Liver (tissue), 9 donors: Measurements from ENCODE around the gene CCDC85A. TPM values are rescaled to one million over a fixed set of nuclear protein-coding genes. Genes with fewer than 3 reads are reported as not detected.

Source experiments
- DNase-seq: peaks from one replicate; pipeline ENCODE4 v3.0.0-alpha.2; 2017; ENCODE audit warnings: low spot score
- H3K27ac ChIP-seq, 2 donors: one replicate each; pipeline ENCODE4 v1.7.0; 2013; ENCODE audit warnings: inconsistent platforms in 2 of 2, low read length in 2 of 2, control low read depth in 1 of 2, low read depth in 1 of 2, mild to moderate bottlenecking in 1 of 2
- H3K27me3 ChIP-seq, 4 donors: one replicate each; pipeline versions ENCODE4 v1.6.1 to v1.7.0; 2013; ENCODE audit warnings: low read length in 3 of 4, inconsistent platforms in 1 of 4, mild to moderate bottlenecking in 1 of 4, moderate library complexity in 1 of 4; ENCODE audit not compliant: control insufficient read depth in 4 of 4, insufficient read depth in 4 of 4
- H3K36me3 ChIP-seq, 4 donors: one replicate each; pipeline versions ENCODE4 v1.6.1 to v1.7.0; 2013; ENCODE audit warnings: low read length in 3 of 4, mild to moderate bottlenecking in 3 of 4, low read depth in 1 of 4, moderate library complexity in 1 of 4; ENCODE audit not compliant: control insufficient read depth in 4 of 4, insufficient read depth in 3 of 4
- H3K4me1 ChIP-seq, 4 donors: one replicate each; pipeline versions ENCODE4 v1.6.1 to v1.7.0; 2013; ENCODE audit warnings: low read length in 3 of 4, mild to moderate bottlenecking in 3 of 4, moderate library complexity in 1 of 4; ENCODE audit not compliant: control insufficient read depth in 4 of 4, insufficient read depth in 4 of 4
- H3K4me3 ChIP-seq, 3 donors: one replicate each; pipeline versions ENCODE4 v1.6.1 to v1.7.0; 2013; ENCODE audit warnings: low read length in 3 of 3, control low read depth in 1 of 3, low read depth in 1 of 3, mild to moderate bottlenecking in 1 of 3
- H3K9ac ChIP-seq, 2 donors: one replicate each; pipeline ENCODE4 v1.7.0; 2013; ENCODE audit warnings: low read length in 2 of 2, mild to moderate bottlenecking in 2 of 2, moderate library complexity in 2 of 2, control low read depth in 1 of 2, low read depth in 1 of 2
- H3K9me3 ChIP-seq, 4 donors: one replicate each; pipeline versions ENCODE4 v1.6.1 to v1.7.0; 2013; ENCODE audit warnings: low read length in 3 of 4; ENCODE audit not compliant: control insufficient read depth in 4 of 4
- ATF3 ChIP-seq: IDR thresholded peaks from 2 replicates; pipeline ENCODE4 v1.6.1; 2016; ENCODE audit warnings: antibody characterized with exemption
- CTCF ChIP-seq: fragments of 150-350 bp; IDR thresholded peaks from 2 replicates; pipeline ENCODE4 v1.5.1; 2017; ENCODE audit warnings: improper control_type of control experiment, low read depth, low read length; ENCODE audit not compliant: missing input control
- FOXA1 ChIP-seq: IDR thresholded peaks from 2 replicates; pipeline ENCODE4 v1.6.1; 2016; ENCODE audit warnings: antibody characterized with exemption
- GABPA ChIP-seq, 2 donors: IDR thresholded peaks in 1 of 2; conservative IDR thresholded peaks in 1 of 2; 2 replicates each; pipeline ENCODE4 v1.6.1; 2016; ENCODE audit warnings: antibody characterized with exemption in 2 of 2, mild to moderate bottlenecking in 1 of 2, moderate library complexity in 1 of 2
- JUND ChIP-seq, 2 donors: IDR thresholded peaks; 2 replicates each; pipeline ENCODE4 v1.6.1; 2016; ENCODE audit warnings: antibody characterized with exemption in 2 of 2
- MAX ChIP-seq: IDR thresholded peaks from 2 replicates; pipeline ENCODE4 v1.6.1; 2016; ENCODE audit warnings: antibody characterized with exemption
- NR2F2 ChIP-seq: IDR thresholded peaks from 2 replicates; pipeline ENCODE4 v1.6.1; 2016; ENCODE audit warnings: antibody characterized with exemption
- RAD21 ChIP-seq, 2 donors: IDR thresholded peaks; 2 replicates each; pipeline ENCODE4 v1.6.1; 2016; ENCODE audit warnings: antibody characterized with exemption in 2 of 2, mild to moderate bottlenecking in 2 of 2
- REST ChIP-seq: IDR thresholded peaks from 2 replicates; pipeline ENCODE4 v1.6.1; 2016; ENCODE audit warnings: antibody characterized with exemption, mild to moderate bottlenecking
- RXRA ChIP-seq, 2 donors: IDR thresholded peaks; 2 replicates each; pipeline ENCODE4 v1.6.1; 2017 to 2018; ENCODE audit warnings: antibody characterized with exemption in 2 of 2, mild to moderate bottlenecking in 1 of 2
- SP1 ChIP-seq: IDR thresholded peaks from 2 replicates; pipeline ENCODE4 v1.6.1; 2018; ENCODE audit warnings: antibody characterized with exemption, mild to moderate bottlenecking
- TAF1 ChIP-seq: conservative IDR thresholded peaks from 2 replicates; pipeline ENCODE4 v1.6.1; 2016; ENCODE audit warnings: antibody characterized with exemption, mild to moderate bottlenecking
- ZBTB33 ChIP-seq: IDR thresholded peaks from 2 replicates; pipeline ENCODE4 v1.6.1; 2016; ENCODE audit warnings: antibody characterized with exemption
- WGBS: extraction: QIAGEN DNeasy Blood & Tissue Kit; methylation state at CpG from one replicate; pipeline ENCODE4 v1.1.7; 2013; 5-methylcytosine and 5-hydroxymethylcytosine counted together
- polyA plus RNA-seq, 2 donors: library from polyadenylated mRNA; stranded (reverse) in 1 of 2; unstranded in 1 of 2; fragments of 200-250 nt in 1 of 2; fragments of >200 nt in 1 of 2; fragmentation: Nextera tagmentation in 1 of 2; extraction: Ambion mirVana in 1 of 2; gene quantifications; one replicate each; pipeline versions ENCODE4 v1.2.1 to v1.2.3, GENCODE V29; 2013 to 2015
- total RNA-seq, 2 donors: library from RNA; depleted of rRNA; stranded (reverse); fragments of >200 nt; gene quantifications; one replicate each; pipeline ENCODE4 v1.2.3, GENCODE V29; 2014
- donor health status: healthy.
- donor health status: healthy.
- donor health status: healthy.
- donor health status: healthy.
- donor health status: healthy.

Gene CCDC85A
- total and polyA plus RNA-seq, 4 donors = 0.05 to 0.17 (median 0.10) TPM

GRCh38 chr2:56215911-56216310 lies 32.1 kb downstream of the CCDC85A start:
- Histone ChIP-seq H3K9me3 (peaks cover 0 to 6% (median 0%) of the 10 kb centered on the region in 4 donors), H3K9ac (no peak overlapping the region), H3K27ac (no peak overlapping the region), H3K27me3 (peaks cover 0 to 7% (median 0%) of the 10 kb centered on the region in 4 donors), H3K4me1 (no peaks in the 10 kb centered on the region), H3K4me3 (no peak overlapping the region), H3K36me3 (no peaks in the 10 kb centered on the region)
- TF ChIP-seq FOXA1 (no peak), NR2F2 (no peak), CTCF (no peak), ZBTB33 (no peak), MAX (no peak), RXRA (IDR thresholded peaks at IDR 0.05) (no peak), TAF1 (no peak), JUND (IDR thresholded peaks at IDR 0.05) (no peak), RAD21 (IDR thresholded peaks at IDR 0.05) (no peak), ATF3 (no peak), SP1 (no peak), GABPA (IDR thresholded peaks at IDR 0.05 in 1 of 2, conservative IDR thresholded peaks at IDR 0.05 in 1 of 2) (no peak)
- DNase-seq = no peak
- WGBS = 90% methylated on average over 2 of the region's 2 CpGs

GRCh38 chr2:56217106-56217505 lies 33.3 kb downstream of the CCDC85A start:
- TF ChIP-seq GABPA (IDR thresholded peaks at IDR 0.05 in 1 of 2, conservative IDR thresholded peaks at IDR 0.05 in 1 of 2) = no peak
- no peak for TF ChIP-seq REST
- no peak for TF ChIP-seq TAF1
- TF ChIP-seq MAX = no peak
- no peak for TF ChIP-seq CTCF
- Histone ChIP-seq H3K4me3 (no peak overlapping the region), H3K36me3 (no peaks in the 10 kb centered on the region), H3K27ac (no peak overlapping the region), H3K27me3 (peaks cover 0 to 10% (median 0%) of the 10 kb centered on the region in 4 donors), H3K9ac (no peak overlapping the region), H3K9me3 (peaks cover 0 to 6% (median 0%) of the 10 kb centered on the region in 4 donors), H3K4me1 (no peaks in the 10 kb centered on the region)
- 65% methylated on average over 1 of the region's 1 CpG for WGBS
- no peak for DNase-seq
